SK-N-MC (cell line): ENCODE data around the gene ZNF221.

Source experiments
- DNase-seq: peaks from one replicate; pipeline ENCODE4 v3.0.0-alpha.2; 2011; ENCODE audit warnings: low read depth, low spot score
- H3K27ac ChIP-seq: fragments of 200-600 bp; sonication (generic); 2 replicates; pipeline ENCODE4 v1.5.1; 2016; ENCODE audit warnings: mixed run types
- H3K36me3 ChIP-seq: fragments of 200-600 bp; sonication (generic); 2 replicates; pipeline ENCODE4 v1.6.1; 2017; ENCODE audit warnings: antibody characterized with exemption, low read length, mixed read lengths; ENCODE audit not compliant: insufficient read depth
- H3K4me3 ChIP-seq: fragments of 200-600 bp; sonication (generic); 2 replicates; pipeline ENCODE4 v1.5.1; 2016
- H3K9ac ChIP-seq: fragments of 200-600 bp; sonication (generic); 2 replicates; pipeline ENCODE4 v1.8.0; 2017; ENCODE audit warnings: mixed run types, mixed read lengths; ENCODE audit not compliant: insufficient read length
- H3K9me3 ChIP-seq: fragments of 200-600 bp; sonication (generic); 2 replicates; pipeline ENCODE4 v1.6.1; 2017; ENCODE audit warnings: low read depth, mild to moderate bottlenecking, antibody characterized with exemption, low read length, moderate library complexity, mixed read lengths
- EZH2 ChIP-seq: fragments of 200-600 bp; sonication (generic); IDR thresholded peaks from one replicate; pipeline ENCODE4 v1.6.1; 2017; ENCODE audit warnings: antibody characterized with exemption
- FOXP2 ChIP-seq: optimal IDR thresholded peaks from 2 replicates; pipeline ENCODE3; 2011; ENCODE audit warnings: mild to moderate bottlenecking, moderate library complexity; ENCODE audit not compliant: insufficient read depth; ENCODE audit errors: extremely low read length, control extremely low read depth
- POLR2AphosphoS5 ChIP-seq: IDR thresholded peaks from 2 replicates; pipeline ENCODE4 v1.6.1; 2012; ENCODE audit warnings: mild to moderate bottlenecking, low read depth, low read length, borderline replicate concordance

The ZNF221 gene

GRCh38 chr19:43997631-43998290 lies 46.7 kb downstream of the ZNF221 start:
- H3K36me3 ChIP-seq, result peaks cover 35% of the 10 kb centered on the region
- TF ChIP-seq POLR2AphosphoS5 (no peak), EZH2 (no peak), FOXP2 (no peak)
- DNase-seq, result no peak

DNA sequence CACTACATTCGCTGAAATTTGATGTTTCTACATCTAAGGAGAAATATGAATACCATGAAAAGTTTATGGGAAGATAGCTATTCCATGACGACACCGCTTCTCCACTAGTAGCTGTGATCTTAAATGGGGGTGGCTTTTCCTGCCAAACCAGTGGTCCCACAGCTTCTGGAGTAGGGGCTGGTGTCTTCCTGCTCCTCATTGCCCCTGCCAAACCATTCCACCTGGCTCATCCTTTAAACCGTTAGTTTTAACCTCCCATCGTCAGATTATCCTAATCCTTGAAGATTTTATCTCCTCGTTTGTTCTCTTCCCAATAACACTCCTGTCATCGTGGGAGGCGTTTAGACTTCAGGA lies 51.2 kb downstream of the ZNF221 start:
- H3K27ac ChIP-seq, result no peak overlapping the region
- no peaks in the 10 kb centered on the region for H3K9me3 ChIP-seq
- DNase-seq, result no peak
- H3K4me3 ChIP-seq, result peak overlapping the region; percentile 83
- H3K9ac ChIP-seq, result peak overlapping the region; percentile 78
- TF ChIP-seq FOXP2 (no peak), POLR2AphosphoS5 (no peak), EZH2 (no peak)
- peaks cover 13% of the 10 kb centered on the region for H3K36me3 ChIP-seq

More at GRCh38 chr19:43997631-43998290, 46.7 kb downstream of the ZNF221 start:
- Histone ChIP-seq H3K4me3 (no peak overlapping the region), H3K9ac (no peak overlapping the region), H3K27ac (no peak overlapping the region), H3K9me3 (no peaks in the 10 kb centered on the region)

GRCh38 chr19:44002566-44003460 lies 51.8 kb downstream of the ZNF221 start, which contains the start of gene ZNF230:
Gene ZNF230, plus strand, starts transcription at chr19:44002957. Its CDS starts 4,122 bp downstream, at chr19:44007079.
- Histone ChIP-seq H3K9me3 (no peaks in the 10 kb centered on the region), H3K4me3 (peak within 1 kb of the TSS; percentile 83), H3K36me3 (peaks cover 19% of the 10 kb centered on the region), H3K27ac (no peak within 1 kb of the TSS), H3K9ac (peak within 1 kb of the TSS; percentile 78)
- DNase-seq, result peak; percentile 76
- peak; percentile 82 for TF ChIP-seq POLR2AphosphoS5
- TF ChIP-seq FOXP2, result peak; percentile 33
- TF ChIP-seq EZH2, result no peak

DNA sequence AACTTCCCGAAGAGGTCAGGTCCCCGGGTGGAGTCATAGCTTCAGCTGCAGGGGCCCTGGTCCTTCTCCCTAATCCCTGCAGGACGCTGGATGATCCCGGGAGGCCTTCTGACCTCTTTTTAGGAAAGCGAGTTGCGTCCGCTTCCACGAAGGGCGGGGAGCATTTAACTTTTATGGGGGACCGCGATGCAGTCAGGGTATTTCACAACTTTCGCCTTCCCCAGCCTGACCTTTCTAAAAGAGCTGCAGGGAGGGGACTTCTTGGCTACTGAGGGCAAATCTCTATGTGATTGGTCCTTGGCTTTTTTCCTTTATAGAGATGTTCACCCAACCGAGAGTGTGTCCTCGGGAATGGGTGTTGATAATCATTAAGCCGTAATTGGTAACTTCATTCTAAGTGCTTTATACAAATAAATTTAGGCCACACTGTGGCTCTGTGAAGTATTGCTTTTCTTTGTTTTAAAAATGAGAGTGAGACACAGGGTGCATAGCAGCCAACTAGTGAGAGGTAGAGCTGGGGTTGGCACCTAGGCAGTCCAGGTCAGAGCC lies 52.5 kb downstream of the ZNF221 start:
- H3K27ac ChIP-seq, result no peak overlapping the region
- peak overlapping the region; percentile 68 for H3K9ac ChIP-seq
- DNase-seq, result no peak
- no peaks in the 10 kb centered on the region for H3K9me3 ChIP-seq
- H3K4me3 ChIP-seq, result peak overlapping the region; percentile 83
- peaks cover 26% of the 10 kb centered on the region for H3K36me3 ChIP-seq
- TF ChIP-seq EZH2 (no peak), POLR2AphosphoS5 (no peak), FOXP2 (no peak)

DNA sequence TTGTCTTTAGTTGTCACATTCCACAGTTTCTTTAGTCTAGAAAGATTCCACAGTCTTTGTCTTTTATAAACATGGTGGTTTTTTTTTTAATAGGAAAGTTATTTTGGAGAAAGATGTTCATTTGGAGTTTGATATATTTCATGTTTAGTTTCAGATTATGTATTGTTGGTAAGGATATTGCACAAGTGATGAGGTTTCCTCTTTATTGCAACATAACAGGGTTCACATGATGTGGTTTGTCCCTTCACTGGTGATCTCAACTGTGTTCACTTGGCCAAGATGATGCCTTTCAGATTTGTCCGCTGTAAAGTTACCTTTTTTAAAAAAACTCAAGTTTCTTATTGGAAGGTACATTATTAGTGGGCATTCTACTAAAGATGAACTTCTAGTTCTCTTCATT lies 54.9 kb downstream of the ZNF221 start:
- H3K9me3 ChIP-seq, result peaks cover 11% of the 10 kb centered on the region
- no peak for DNase-seq
- H3K9ac ChIP-seq, result no peak overlapping the region
- no peak overlapping the region for H3K27ac ChIP-seq
- peaks cover 50% of the 10 kb centered on the region for H3K36me3 ChIP-seq
- no peak overlapping the region for H3K4me3 ChIP-seq
- TF ChIP-seq POLR2AphosphoS5 (no peak), FOXP2 (no peak), EZH2 (no peak)

- peaks cover 15% of the 10 kb centered on the region for H3K9me3 ChIP-seq
- H3K9ac ChIP-seq, result no peak overlapping the region
- H3K27ac ChIP-seq, result no peak overlapping the region
- H3K4me3 ChIP-seq, result no peak overlapping the region
- no peak for TF ChIP-seq EZH2
- TF ChIP-seq FOXP2, result no peak
- no peak for TF ChIP-seq POLR2AphosphoS5
- no peak for DNase-seq
- H3K36me3 ChIP-seq, result peaks cover 65% of the 10 kb centered on the region
These were observed 56.4 kb downstream of the ZNF221 start for GRCh38 chr19:44007473-44007872.

DNA sequence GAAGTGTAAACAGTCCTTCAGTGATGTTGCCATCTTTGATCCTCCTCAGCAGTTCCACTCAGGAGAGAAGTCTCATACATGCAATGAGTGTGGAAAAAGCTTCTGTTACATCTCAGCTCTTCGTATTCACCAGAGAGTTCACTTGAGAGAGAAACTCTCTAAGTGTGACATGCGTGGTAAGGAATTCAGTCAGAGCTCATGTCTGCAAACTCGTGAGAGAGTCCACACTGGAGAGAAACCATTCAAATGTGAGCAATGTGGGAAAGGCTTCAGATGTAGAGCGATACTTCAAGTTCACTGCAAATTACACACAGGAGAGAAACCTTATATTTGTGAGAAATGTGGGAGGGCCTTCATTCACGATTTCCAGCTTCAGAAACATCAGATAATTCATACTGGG lies 59.4 kb downstream of the ZNF221 start:
- H3K9ac ChIP-seq, result no peak overlapping the region
- H3K27ac ChIP-seq, result no peak overlapping the region
- H3K9me3 ChIP-seq, result peaks cover 15% of the 10 kb centered on the region
- H3K36me3 ChIP-seq, result peaks cover 65% of the 10 kb centered on the region
- DNase-seq, result no peak
- no peak for TF ChIP-seq EZH2
- no peak for TF ChIP-seq POLR2AphosphoS5
- TF ChIP-seq FOXP2, result no peak
- no peak overlapping the region for H3K4me3 ChIP-seq
